MCF 10A (cell line): ENCODE data around the gene RERE. TPM values are rescaled to one million over a fixed set of nuclear protein-coding genes. Genes with fewer than 3 reads are reported as not detected.
"Not testable (repeated sequence)": the region's sequence is repeated elsewhere in the genome, so short reads cannot be mapped to it uniquely, and the experiment has no call there.

Experiments used
- BruUV-seq: library from RNA; stranded (reverse); fragments of 400-500 nt; replicated peaks from 2 replicates; lab custom pipeline; 2021; lab: Mats Ljungman, UMichigan
- CTCF ChIA-PET: fragments of 300-600 bp; sonication (Branson Sonifier 250); formaldehyde crosslinking; extraction: SDS; loops from one replicate; lab custom pipeline; 2021; ENCODE audit warnings: antibody characterized with exemption, inconsistent platforms; lab: Yijun Ruan, JAX
- POLR2A ChIA-PET: fragments of 300-600, 350-650 bp; sonication (Branson Sonifier 250); formaldehyde crosslinking; extraction: SDS; loops from one replicate; lab custom pipeline; 2020; ENCODE audit warnings: antibody characterized with exemption, inconsistent platforms; lab: Yijun Ruan, JAX
- DNase-seq: peaks from one replicate; pipeline ENCODE4 v3.0.0-alpha.2; 2018; ENCODE audit not compliant: unreplicated experiment
- H3K27ac Mint-ChIP-seq: one replicate; pipeline ENCODE4 v1.8.0; 2022; ENCODE audit warnings: mild to moderate bottlenecking, low read depth, mixed read lengths; ENCODE audit not compliant: unreplicated experiment
- H3K27me3 Mint-ChIP-seq: one replicate; pipeline ENCODE4 v1.8.0; 2022; ENCODE audit warnings: mixed read lengths; ENCODE audit not compliant: insufficient read depth, unreplicated experiment
- H3K36me3 Mint-ChIP-seq: one replicate; pipeline ENCODE4 v1.8.0; 2022; ENCODE audit warnings: mild to moderate bottlenecking, moderate library complexity, mixed read lengths; ENCODE audit not compliant: insufficient read depth, unreplicated experiment
- H3K4me1 Mint-ChIP-seq: one replicate; pipeline ENCODE4 v1.8.0; 2022; ENCODE audit warnings: mixed read lengths; ENCODE audit not compliant: insufficient read depth, unreplicated experiment
- H3K4me3 Mint-ChIP-seq: one replicate; pipeline ENCODE4 v1.8.0; 2022; ENCODE audit warnings: mild to moderate bottlenecking, moderate library complexity, mixed read lengths; ENCODE audit not compliant: unreplicated experiment
- H3K9me3 Mint-ChIP-seq: one replicate; pipeline ENCODE4 v1.8.0; 2022; ENCODE audit warnings: mixed read lengths; ENCODE audit not compliant: unreplicated experiment
- intact Hi-C: fragments of 100-400 bp; cut with micrococcal nuclease; formaldehyde crosslinking; loops from 2 replicates; pipeline ENCODE4 v1.14.1; 2022
- total RNA-seq: library from RNA; stranded (reverse); gene quantifications from 2 replicates; pipeline ENCODE4 v1.2.3, GENCODE V29; 2022
- TF ChIP-seq, protein P1 (sequence below): fragments of 200-600 bp; IDR thresholded peaks from one replicate; pipeline ENCODE4 v1.8.0; 2022; ENCODE audit warnings: antibody characterized with exemption, mild to moderate bottlenecking; ENCODE audit not compliant: unreplicated experiment

Gene RERE
- total RNA-seq, 1 experiment from 2014 or later, result 48.4 TPM

DNA sequence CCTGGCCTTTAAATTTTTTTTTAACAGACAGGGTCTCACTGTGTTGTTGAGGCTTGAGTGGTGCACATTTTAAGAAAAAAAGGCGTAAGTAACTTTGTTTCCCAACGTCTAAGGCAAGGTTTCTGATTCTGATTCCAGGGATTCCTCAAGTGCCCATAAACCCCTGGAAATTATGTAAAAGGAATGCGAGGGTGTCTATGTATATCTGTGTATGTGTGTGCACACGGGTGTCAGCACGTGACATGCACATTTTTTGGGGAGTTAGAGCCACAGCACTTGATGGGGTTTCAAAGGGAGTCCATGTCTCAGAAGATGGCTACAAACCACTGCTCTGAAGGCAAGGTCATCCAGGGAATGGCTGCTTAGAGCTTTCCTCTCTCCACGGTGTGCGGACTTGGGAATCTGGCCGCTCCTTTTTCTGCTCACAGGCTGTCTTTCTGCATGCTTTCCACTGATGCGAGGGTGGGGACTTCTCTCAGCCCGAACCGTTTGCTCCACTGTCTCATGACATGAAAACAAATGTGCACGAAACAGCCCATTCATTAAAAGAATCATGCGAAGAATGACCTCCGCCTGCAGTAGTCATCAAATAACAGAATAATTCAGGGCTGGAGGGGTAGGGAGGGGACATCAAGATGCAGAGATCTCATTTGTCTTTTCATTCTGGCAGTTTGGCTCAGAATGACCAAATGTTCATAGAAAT is 18.7 kb upstream of the RERE start:
- ChIA-PET CTCF (interaction anchor here (1.6 kb wide), 2 partner anchors 10 to 13 kb away, joined by 5 to 11 read pairs; no protein-coding TSS in a partner anchor), POLR2A (no interaction called here)
- no TSS peak for BruUV-seq
- no peak overlapping the region for H3K27ac Mint-ChIP-seq
- TF ChIP-seq, protein P1, sequence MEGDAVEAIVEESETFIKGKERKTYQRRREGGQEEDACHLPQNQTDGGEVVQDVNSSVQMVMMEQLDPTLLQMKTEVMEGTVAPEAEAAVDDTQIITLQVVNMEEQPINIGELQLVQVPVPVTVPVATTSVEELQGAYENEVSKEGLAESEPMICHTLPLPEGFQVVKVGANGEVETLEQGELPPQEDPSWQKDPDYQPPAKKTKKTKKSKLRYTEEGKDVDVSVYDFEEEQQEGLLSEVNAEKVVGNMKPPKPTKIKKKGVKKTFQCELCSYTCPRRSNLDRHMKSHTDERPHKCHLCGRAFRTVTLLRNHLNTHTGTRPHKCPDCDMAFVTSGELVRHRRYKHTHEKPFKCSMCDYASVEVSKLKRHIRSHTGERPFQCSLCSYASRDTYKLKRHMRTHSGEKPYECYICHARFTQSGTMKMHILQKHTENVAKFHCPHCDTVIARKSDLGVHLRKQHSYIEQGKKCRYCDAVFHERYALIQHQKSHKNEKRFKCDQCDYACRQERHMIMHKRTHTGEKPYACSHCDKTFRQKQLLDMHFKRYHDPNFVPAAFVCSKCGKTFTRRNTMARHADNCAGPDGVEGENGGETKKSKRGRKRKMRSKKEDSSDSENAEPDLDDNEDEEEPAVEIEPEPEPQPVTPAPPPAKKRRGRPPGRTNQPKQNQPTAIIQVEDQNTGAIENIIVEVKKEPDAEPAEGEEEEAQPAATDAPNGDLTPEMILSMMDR, result no peak
- H3K36me3 Mint-ChIP-seq, result peaks cover 6% of the 10 kb centered on the region
- H3K4me1 Mint-ChIP-seq, result no peaks in the 10 kb centered on the region
- no peak overlapping the region for H3K4me3 Mint-ChIP-seq
- peaks cover 9% of the 10 kb centered on the region for H3K9me3 Mint-ChIP-seq
- intact Hi-C loops, result no loop called here
- no peak for DNase-seq
- no peaks in the 10 kb centered on the region for H3K27me3 Mint-ChIP-seq

DNA sequence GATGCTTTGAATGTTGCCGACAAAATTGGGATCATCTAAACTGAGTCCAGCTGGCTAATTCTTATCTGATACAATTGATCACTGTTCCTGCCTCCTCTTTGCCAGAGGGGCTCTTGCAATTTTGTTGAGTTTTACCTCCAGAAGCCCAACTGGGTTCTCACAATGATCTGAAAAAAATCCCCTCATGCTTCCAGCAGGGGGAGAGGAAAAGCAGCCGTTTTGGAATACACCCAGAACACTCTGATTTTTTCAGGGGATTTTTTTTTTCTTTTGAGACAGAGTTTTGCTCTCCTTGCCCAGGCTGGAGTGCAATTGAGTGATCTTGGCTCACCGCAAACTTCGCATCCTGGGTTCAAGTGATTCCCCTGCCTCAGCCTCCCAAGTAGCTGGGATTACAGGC is 13.9 kb upstream of the RERE start:
- Mint-ChIP-seq H3K27ac (no peak overlapping the region), H3K9me3 (no peaks in the 10 kb centered on the region), H3K36me3 (peaks cover 6% of the 10 kb centered on the region), H3K27me3 (no peaks in the 10 kb centered on the region), H3K4me1 (peaks cover 9% of the 10 kb centered on the region), H3K4me3 (no peak overlapping the region)
- DNase-seq, result no peak
- BruUV-seq, result no TSS peak
- POLR2A ChIA-PET, result no interaction called here
- TF ChIP-seq, protein P1, result no peak
- CTCF ChIA-PET, result interaction anchor here (0.6 to 1.4 kb wide), 2 partner anchors 105 to 355 kb away, joined by 3 read pairs; no protein-coding TSS in a partner anchor
- intact Hi-C loops, result no loop called here

DNA sequence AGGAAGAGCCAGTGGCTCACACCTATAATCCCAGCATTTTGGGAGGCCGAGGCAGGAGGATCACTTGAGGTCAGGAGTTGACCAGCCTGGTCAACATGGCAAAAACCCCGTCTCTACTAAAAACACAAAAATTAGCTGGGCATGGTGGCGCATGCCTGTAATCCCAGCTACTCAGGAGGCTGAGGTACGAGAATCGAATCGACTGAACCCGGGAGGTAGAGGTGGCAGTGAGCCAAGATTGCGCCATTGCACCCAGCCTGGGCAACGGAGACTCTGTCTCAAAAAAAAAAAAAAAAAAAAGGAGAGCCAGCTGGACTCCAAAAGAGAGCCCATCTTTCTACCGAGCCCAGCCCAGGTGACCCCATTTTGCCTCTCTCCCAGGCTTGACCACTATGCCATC is 13.3 kb upstream of the RERE start:
- H3K9me3 Mint-ChIP-seq, H3K27ac Mint-ChIP-seq, H3K27me3 Mint-ChIP-seq, intact Hi-C loops, H3K4me3 Mint-ChIP-seq, BruUV-seq, H3K4me1 Mint-ChIP-seq, H3K36me3 Mint-ChIP-seq: not testable (repeated sequence)
- CTCF ChIA-PET, result interaction anchor here (0.6 to 1.4 kb wide), 3 partner anchors 105 to 919 kb away, joined by 3 read pairs; no protein-coding TSS in a partner anchor
- DNase-seq, result peak; percentile 59
- POLR2A ChIA-PET, result interaction anchor here (0.6 to 1.3 kb wide), 5 partner anchors 9 to 127 kb away, joined by 3 to 5 read pairs (median 3); no protein-coding TSS in a partner anchor

DNA sequence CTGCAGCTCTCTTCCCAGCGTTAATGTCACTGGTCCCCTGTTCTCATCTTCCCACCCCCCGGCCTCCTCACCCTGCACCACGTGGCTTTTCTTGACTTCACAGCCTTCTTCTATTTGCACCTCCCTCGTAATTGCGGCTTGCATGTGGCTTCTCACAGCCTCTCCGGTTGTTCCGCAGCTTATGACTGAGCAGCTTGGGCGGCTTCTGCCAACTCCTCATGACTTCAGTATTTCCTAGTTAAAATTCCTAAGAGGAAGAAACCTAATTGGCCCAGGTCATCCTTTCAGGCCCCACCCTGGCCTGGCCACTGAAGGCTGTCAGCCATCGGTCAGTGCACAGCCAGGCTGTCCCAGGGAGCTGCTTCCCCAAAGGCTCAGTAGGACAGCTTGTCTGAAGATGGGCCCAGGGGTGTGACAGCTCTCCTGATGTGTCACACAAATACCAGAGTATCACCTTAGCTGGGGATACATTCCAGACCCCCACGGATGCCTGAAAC is 8.6 kb upstream of the RERE start:
- Mint-ChIP-seq H3K4me3 (no peak overlapping the region), H3K27me3 (no peaks in the 10 kb centered on the region), H3K4me1 (peaks cover 22% of the 10 kb centered on the region), H3K9me3 (no peaks in the 10 kb centered on the region), H3K36me3 (no peaks in the 10 kb centered on the region), H3K27ac (no peak overlapping the region)
- POLR2A ChIA-PET, result interaction anchor here (1.3 kb wide), 1 partner anchor 14 kb away, joined by 3 read pairs; no protein-coding TSS in a partner anchor
- no TSS peak for BruUV-seq
- CTCF ChIA-PET, result interaction anchor here (1.5 kb wide), 1 partner anchor 22 kb away, joined by 6 read pairs; no protein-coding TSS in a partner anchor
- DNase-seq, result no peak
- intact Hi-C loops, result no loop called here
- TF ChIP-seq, protein P1, result no peak
